ENCODE measurements around the gene UBR3.

The UBR3 gene

DNA sequence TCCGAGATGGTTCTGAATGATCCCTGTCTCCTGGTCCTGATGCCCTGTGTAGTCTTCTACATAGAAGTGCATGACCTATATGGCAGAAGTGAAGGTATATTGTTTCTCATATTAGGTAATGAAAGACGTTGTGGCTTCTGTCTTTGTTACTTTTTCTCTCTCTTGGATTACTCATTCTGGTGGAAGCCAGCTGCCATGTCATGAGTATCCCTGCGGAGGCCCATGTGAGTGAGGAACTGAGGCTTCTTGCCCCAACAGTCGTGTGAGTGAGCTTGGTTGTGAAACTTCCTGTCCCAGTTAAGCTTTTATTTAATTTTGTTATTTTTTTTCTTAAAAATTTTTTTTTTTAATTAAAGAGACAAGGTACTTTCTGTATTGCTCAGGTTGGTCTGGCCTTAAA is 134.7 kb downstream of the UBR3 start:
- no peak for DNase-seq

DNA sequence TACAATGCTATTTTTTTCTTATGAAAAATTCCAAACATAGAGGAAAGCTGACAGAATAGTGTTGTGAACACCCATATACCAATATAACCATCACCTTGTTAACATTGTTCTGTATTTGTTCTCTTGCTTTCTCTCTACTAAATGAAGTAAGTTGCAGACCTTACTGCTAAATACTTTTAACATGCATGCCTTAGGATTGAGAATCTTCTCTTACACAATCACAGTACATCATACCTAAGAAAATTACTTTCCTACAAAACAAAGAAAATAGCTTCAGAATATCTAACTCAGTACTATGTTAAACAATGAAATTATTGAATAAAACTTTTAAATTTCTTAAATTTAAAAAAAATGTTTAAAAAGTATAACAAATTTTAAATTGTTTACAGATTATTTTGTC is 136.5 kb downstream of the UBR3 start:
- DNase-seq = no peak

DNA sequence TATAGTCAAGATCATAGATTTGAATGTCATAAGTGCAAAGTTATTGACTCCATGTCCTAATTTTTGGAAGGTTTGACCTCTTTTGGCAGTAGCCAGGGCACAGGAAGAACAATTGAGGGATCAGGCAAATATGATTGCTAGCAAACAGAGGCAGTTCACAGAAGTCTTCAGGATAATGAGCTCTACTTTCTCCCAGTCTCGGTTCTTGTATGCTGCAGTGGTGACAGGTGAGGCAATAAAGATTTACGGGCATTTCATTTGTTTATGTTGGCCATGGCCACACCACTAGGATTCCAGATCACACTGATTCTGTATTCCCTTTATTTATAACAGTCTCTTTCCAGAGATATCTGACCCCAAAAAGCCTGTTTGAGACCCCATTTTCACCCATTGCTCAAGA is 137.5 kb downstream of the UBR3 start:
- no peak for DNase-seq

DNA sequence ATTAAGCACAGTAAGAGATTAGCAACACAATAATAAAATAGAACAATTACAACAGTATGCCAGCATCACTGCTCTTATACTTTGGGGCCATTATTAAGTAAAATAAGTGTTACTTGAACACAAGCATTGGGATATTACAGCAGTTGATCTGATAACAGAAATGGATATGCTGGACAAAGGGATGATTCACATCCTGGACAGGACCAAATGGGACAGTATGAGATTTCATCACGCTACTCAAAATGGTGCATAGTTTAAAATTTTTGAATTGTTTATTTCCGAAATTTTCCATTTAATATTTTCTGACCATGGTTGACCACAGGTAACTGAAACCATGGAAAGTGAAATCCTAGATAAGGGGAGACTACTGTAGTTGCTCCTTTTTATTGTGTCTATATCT is 138.2 kb downstream of the UBR3 start:
- no peak for DNase-seq

DNA sequence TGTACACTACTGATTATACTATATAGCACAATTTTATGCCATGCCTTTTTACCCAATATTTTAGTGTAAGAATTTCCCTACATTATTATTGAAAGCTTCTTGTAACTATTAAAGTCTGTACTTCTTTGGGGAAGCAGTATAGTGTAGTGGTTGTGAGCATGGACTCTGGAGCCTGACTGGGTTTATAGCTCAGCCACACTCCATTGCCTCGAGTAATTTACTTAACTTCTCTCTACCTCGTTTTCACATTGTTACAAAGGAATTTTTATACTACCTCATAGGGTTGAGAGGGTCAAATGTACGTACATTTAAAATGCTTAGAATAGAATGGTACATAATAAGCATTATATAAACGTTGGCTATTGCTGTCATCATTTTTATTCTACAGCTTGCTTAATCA is 139.2 kb downstream of the UBR3 start:
- no peak for DNase-seq

DNA sequence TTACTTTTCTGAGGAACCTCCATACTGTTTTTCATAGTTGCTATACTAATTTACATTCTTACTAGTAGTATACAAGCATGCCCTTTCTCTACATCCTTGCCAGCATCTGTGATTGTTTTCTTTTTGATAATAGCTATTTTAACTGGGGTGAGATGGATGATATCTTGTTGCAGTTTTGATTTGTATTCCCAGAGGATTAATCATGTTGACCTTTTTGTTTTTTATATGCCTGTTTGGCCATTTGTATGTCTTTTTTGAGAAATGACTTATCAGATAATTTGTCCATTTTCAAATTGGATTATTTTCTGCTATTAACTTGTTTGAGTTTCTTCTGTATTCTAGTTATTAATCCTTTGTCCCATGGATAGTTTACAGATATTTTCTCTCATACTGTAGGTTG is 141.5 kb downstream of the UBR3 start:
- DNase-seq = no peak

DNA sequence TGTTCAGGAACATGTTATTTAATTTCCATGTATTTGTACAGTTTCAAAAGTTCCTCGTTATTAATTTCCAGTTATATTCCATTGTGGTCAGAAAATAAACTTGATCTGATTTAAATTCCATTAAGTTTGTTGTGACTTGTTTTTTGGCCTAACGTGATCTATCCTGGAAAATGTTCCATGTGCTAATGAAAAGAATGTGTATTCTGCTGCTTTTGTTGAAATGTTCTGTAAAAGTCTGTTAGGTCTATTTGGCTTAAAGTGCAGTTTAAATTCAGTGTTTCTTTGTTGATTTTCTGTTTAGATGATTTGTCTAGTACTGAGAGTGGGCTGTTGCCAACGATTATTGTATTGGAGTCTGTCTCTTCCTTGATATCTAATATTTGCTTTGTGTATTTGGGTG is 148.0 kb downstream of the UBR3 start:
- DNase-seq = no peak

DNA sequence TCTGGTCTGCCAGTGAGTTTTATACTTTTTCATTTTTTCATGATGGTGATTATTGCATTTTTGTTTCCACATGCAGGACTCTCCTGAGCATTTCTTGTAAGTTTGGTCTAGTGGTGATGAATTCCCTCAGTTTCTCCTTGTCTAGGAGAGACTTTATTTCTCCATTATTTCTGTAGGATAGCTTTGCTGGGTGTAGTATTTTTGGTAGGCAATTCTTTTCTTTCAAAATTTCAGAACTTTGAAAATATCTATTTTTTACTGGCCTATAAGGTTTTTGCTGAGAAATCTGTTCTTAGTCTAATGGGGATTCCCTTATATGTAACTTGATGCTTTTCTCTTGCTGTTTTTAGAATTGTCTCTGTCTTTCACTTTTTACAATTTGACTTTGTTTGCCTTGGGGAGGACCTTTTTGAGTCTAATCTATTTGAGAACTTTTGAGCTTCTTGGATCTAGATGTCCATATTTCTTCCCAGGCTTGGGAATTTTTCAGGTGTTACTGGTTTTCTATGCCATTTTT is 149.1 kb downstream of the UBR3 start:
- DNase-seq = no peak

DNA sequence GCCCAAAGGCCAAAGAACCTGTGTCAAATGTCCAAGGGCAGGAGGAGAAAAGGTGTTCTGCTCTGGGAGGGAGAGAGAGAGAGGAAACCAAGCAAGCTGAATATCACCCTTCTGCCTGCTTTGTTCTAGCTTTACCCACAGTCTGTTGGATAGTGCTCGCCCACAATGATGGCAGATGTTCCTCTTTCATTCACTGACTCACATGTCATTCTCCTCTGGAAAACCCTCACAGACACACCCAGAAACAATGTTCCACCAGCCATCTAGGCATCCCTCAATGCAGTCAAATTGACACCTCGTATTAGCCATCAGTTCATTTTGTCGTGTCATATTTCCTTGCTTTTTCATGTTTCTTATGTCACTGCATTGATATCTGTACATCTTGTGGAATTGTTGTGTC is 150.3 kb downstream of the UBR3 start:
- peak; percentile 22 for DNase-seq

DNA sequence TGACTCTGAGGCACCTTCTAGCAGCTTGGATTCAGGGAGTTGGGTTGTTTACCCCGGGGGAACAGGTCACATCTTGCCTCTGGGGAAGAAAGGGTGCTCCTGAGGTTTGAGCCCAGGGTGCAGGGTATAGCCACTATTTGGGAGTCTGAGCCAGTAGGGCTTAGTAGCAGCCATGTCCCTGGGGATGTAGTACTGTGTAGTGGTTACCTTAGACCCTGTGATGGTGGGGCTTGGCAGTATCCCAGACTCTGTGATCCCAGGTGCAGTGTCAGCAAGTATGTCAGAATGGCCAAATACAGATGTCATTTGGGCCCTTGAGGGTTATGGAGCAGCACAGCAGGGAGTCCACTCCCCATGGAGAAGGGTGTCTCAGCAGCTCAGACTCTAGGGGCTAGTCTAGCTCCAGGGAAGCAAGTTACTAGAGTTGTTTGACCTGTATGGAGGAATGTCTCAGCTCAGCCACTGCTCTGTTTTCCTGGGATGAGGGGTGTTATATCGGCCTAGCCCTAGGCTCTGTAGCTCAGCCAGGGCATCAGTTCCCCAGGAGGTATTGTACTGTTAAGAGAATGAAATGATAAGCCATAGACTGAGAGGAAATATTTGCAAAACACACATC is 151.3 kb downstream of the UBR3 start:
- no peak for DNase-seq

DNA sequence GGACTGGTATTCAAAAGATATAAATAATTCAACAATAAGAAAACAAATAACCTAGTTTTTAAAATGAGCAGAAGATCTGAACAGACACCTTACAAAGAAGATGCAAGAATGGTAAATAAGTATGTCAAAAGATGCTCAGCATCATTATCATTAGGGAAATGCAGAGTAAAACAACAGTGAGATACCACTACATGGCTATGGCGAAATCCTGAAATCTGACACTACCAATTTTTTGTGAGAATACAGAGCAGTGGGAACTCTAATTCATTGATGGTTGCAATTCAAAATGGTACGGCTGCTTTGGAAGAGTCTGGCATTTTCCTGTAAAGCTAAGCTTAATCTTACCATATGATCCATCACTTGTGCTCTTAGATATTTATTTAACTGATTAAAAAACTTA is 151.8 kb downstream of the UBR3 start:
- no peak for DNase-seq

DNA sequence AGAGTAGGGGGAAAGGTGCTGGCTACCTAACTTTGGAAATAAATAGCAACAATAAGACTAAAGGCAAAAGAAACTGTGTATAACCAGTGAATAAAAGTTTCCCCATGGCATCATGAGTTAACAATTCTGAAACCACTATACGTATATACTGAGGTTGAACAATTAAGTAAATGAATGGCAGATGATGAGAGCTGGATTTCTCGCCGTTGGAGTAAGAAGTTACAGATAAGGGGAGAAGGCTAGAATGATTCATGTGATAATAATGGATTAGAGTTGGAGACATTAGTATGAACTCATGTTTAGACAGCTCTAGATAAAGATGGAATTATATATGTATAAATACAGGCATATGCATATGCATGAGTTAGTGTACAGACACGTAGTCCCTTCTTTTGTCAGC is 152.7 kb downstream of the UBR3 start:
- peak; percentile 49 for DNase-seq

DNA sequence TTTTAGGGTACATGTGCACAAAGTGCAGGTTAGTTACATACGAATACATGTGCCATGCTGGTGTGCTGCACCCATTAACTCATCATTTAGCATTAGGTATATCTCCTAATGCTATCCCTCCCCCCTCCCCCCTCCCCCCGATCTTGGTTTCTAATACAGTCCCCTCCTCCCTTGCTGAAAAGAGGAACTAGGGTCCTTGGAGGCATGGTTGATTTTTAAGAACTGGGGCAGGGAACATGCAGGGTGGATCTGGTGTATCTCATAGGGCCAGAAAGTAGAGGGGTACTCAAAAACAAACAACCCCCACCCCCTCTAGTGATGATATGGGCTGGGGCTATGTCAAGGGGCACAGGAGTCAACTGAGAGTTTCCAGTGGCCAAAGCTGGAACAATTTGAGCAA is 153.4 kb downstream of the UBR3 start:
- peak; percentile 69 for DNase-seq

DNA sequence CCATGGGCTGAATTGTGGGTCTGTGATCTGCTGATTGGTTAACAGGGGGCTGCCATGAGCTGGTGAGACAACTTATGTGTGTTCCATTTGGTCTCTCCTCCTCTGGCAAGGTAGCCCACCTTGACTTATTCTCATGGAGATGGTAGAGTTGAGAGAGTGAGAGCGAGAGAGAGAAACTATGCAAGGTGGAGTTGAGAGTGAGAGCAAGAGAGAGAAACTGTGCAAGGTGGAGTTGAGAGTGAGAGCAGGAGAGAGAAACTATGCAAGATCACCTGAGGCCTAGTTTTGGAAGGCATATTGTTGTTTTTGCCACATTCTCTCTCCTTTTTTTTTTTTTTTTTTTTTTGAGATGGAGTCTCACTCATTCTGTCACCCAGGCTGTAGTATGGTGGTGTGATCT is 155.7 kb downstream of the UBR3 start:
- peak; percentile 14 for DNase-seq

DNA sequence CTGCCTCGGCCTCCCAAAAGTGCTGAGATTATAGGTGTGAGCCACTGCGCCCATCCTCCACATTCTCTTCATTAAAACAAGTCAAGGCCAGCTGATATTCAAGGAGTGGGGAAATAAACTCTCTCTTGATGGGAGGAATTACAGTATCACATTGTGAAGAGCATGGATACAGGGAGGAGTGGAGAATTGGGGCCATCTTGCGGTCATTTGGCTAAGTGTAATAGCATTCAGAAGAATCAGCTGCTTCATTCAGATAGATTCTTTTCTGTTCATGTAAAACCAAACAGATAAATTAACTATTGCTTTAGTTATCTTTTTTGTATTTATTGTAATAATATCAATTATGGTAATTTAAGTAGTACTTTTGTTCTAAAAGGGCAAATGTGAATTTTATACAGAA is 156.3 kb downstream of the UBR3 start:
- DNase-seq = peak; percentile 73

DNA sequence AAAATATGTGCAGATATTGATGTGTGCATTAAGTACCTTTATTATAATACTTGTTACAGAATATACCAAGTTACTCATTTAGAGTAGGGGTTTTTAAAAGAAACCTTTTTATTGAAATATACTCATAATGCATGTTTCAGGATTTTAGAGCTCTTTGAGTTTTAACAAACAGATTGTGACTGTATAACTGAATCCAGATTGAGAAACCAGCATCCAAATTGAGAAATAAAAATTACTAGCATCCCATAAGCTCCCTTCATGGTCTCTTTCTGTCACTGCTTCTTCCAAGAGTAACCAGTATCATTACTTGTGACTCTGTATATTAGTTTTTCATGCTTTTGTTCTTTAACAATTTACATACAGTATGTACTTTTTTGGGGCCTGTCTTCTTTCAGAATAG is 156.9 kb downstream of the UBR3 start:
- no peak for DNase-seq

DNA sequence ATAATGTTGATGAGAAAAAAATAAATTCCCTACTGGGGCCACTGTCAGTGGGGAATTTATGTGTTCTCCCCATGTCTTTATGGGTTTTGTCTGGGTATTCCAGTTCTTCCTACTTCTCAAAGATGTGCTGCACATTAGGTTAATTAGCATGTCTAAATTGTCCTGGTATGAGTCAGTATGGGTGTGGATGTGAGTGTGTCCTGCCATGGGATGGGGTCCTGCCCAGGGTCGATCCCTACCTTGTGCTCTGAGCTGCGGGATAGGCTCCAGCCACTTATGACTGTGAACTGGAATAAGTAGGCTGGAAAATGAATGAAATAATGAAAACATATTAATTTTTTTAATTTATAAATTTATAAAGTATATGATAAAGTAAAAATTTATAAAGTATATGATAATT is 167.5 kb downstream of the UBR3 start:
- DNase-seq = no peak

DNA sequence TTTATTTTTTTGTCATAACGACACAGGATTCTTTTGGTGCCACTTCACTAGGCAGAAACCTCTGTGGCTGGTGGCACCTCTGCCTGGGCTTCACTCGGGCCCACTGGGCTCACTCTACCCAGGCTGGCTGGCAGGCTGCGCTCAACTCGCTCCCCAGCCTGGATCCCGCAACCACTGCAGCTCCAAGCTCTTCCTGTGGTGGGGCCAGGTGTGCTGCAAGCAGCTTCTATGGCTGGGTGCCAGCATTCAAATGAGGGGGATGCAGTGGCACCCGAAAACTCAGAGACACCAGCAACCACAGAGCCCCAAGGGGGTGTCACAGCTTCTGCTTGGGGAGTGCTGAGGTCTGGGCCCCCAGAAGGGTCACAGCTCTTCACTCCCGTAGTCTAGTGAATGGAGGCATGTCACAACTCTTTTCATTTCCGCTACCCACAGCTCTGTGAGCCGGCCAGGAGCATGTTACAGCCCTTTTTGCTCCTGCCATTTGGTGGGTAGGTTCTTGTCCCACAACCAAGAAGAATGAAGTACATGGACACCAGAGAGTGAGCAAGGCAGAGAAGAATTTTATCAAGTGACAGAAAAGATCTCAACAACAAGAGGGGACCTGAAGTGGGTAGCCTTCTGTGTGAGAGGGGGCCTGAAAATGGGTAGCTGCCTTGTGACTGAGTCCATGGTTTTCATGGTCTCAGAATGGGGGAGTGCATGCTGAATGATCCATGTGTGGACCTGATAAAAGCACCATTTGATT is 170.1 kb downstream of the UBR3 start:
- peak; percentile 23 for DNase-seq

DNA sequence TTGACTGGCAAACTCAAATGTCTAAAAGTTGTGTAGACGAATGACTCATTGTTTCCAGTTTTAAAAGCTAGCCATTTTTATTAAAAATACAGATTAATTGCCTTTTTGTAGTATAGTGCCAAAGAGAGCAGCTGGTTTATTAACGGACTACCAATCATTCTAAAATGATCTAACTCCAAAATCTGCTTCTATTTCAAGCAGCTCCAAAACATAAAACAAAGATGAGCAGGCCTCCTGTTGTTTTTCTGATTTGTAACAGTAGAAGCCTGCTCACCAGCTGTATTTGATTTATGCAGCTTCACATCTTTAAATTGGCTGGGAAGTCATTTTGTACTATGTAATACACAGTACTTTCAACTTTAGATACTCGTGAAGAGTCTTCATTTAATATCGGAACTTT is 171.8 kb downstream of the UBR3 start:
- DNase-seq = no peak

DNA sequence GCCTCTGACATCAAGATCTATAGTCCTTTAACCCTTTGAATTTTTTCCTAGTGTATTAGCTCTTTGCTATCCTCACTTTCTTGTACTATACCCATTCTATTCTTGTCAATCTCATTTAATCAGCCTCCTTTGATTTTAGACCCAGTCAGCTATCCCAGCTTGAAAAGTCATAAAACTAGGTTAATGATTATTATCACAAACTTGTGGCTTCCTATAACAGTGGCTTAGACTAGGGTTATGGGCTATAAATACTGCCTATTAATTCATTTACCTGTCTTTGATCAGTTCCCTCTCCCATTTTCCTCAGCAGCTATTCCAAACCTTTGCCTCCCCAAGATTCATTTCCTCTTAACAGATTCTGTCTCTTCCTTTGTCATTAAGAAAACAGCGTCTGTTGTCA is 174.8 kb downstream of the UBR3 start:
- no peak for DNase-seq

DNA sequence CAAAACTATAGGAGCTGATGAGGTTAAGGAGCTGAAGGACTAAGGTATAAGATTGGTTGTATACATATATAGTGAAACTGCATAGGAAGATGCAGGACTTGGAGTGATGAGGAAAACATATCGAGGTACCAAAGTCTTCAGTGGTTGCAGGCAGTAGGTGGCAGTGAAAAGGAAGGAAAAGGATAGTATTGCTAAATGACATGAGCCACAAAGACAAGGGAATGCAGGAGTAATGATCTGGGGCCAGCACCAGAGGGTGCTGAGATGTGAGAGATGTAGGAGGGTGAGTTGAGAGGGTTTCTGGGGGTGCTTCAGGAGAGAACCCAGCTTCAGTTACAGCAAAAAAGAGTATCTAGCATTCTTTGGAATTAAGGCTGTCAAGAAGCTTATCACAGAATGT is 178.4 kb downstream of the UBR3 start:
- DNase-seq = peak; percentile 77

DNA sequence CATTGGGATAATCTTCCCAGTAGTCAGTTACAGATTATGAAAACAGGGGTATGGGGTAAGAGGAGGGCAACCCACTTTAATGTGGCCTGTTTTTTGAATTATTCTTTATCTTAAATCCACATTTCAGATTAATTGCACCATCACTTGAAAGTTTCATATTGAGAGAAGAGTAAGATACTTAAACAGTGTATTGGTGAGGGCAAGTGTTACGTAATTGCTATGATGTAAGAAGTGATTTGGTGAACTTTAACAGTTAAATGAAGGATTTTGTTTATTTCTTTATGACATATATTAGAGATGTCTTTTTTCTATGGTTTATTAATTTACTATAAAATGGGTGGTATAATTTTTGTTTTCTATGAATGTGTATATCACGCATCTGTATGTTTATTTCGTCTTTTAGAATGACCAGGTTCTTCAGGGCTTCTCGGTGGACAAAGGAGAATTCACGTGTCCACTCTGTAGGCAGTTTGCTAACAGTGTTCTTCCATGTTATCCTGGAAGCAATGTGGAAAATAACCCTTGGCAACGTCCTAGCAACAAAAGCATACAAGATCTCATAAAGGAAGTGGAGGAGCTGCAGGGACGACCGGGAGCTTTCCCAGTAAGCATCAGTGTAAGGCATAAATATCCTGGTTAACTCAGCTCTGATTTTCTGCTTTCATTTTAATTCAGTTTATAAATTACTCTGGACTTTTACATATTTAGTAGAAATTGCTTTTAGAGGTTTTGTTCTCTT is 179.5 kb downstream of the UBR3 start:
- peak; percentile 47 for DNase-seq

DNA sequence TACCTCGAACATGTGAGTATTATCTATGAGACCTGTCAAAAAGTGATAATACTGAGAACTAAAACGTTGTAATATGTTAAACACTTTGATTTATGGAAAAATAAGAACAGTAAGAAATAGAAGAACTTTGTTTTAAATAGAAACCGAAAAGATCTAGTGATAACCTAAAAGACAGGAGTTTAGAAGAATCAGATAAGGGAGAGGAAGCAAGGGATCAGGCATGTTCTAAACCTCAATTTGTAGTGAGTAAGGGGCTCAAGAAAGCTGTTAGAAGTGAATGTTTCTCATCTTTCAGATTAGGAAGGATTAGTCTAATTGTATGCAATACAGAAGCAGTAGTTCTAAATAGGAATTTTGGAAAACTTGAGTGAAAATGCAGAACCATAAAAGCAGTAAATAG is 182.0 kb downstream of the UBR3 start:
- peak; percentile 29 for DNase-seq

DNA sequence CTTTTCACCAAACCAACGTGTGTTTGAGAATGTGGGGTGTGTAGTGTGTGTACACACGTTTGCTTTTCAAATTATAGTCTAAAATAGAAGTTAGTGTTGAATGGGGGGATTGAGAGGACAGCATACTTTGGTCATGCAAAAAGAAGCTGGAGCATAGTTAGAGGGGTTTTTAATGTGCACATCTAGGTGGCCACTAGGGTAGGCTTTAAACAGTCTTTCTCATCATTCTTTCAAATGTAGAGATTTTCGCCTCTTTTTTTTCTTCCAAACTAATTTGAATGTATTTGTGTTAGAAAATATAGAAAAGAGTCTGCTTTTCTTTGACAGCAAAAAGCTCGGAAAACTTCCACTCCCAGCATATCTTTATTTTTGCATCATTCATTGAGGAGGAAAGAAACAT is 185.5 kb downstream of the UBR3 start:
- DNase-seq = peak; percentile 51

All from OCI-M1 (cell line).